Neural crest cell (in vitro differentiated cells): ENCODE results near the gene SIGLEC9. TPM values are rescaled to one million over a fixed set of nuclear protein-coding genes. Genes with fewer than 3 reads are reported as not detected.
"Not testable (repeated sequence)": the region's sequence is repeated elsewhere in the genome, so short reads cannot be mapped to it uniquely, and the experiment has no call there.

Source experiments
- DNase-seq: peaks from one replicate; pipeline ENCODE4 v3.0.0; 2021; ENCODE audit warnings: low read depth, mixed read lengths, low spot score
- H3K27ac Mint-ChIP-seq: one replicate; pipeline ENCODE4 v1.8.0; 2021; ENCODE audit warnings: mild to moderate bottlenecking, mixed read lengths; ENCODE audit not compliant: unreplicated experiment
- H3K27me3 Mint-ChIP-seq: 2 replicates; pipeline ENCODE4 v1.8.0; 2021; ENCODE audit warnings: low read depth, mild to moderate bottlenecking, mixed read lengths
- H3K36me3 Mint-ChIP-seq: 2 replicates; pipeline ENCODE4 v1.8.0; 2021; ENCODE audit warnings: low read depth, mild to moderate bottlenecking, mixed read lengths
- H3K4me1 Mint-ChIP-seq: 2 replicates; pipeline ENCODE4 v1.8.0; 2021; ENCODE audit warnings: mixed read lengths
- H3K4me3 Mint-ChIP-seq: one replicate; pipeline ENCODE4 v1.8.0; 2021; ENCODE audit warnings: mild to moderate bottlenecking, mixed read lengths
- H3K9me3 Mint-ChIP-seq: 2 replicates; pipeline ENCODE4 v1.8.0; 2021; ENCODE audit warnings: mixed read lengths
- total RNA-seq: library from RNA; stranded (reverse); gene quantifications from 2 replicates; pipeline ENCODE4 v1.2.1, GENCODE V29; 2021
- TF ChIP-seq, protein P1 (sequence below): fragments of 200-600 bp; sonication (generic); conservative IDR thresholded peaks from 2 replicates; pipeline ENCODE4 v1.5.0; 2021; ENCODE audit warnings: antibody characterized with exemption, mild to moderate bottlenecking

The SIGLEC9 gene
- total RNA-seq, 1 donor from 2014 or later, result not detected

GRCh38 chr19:51139299-51140014 is 14.8 kb downstream of the SIGLEC9 start:
- Mint-ChIP-seq H3K27ac (no peak overlapping the region), H3K4me1 (peaks cover 11% of the 10 kb centered on the region), H3K36me3 (peaks cover 2% of the 10 kb centered on the region), H3K9me3 (peaks cover 6% of the 10 kb centered on the region), H3K27me3 (peaks cover 33% of the 10 kb centered on the region), H3K4me3 (no peak overlapping the region)
- TF ChIP-seq, protein P1, sequence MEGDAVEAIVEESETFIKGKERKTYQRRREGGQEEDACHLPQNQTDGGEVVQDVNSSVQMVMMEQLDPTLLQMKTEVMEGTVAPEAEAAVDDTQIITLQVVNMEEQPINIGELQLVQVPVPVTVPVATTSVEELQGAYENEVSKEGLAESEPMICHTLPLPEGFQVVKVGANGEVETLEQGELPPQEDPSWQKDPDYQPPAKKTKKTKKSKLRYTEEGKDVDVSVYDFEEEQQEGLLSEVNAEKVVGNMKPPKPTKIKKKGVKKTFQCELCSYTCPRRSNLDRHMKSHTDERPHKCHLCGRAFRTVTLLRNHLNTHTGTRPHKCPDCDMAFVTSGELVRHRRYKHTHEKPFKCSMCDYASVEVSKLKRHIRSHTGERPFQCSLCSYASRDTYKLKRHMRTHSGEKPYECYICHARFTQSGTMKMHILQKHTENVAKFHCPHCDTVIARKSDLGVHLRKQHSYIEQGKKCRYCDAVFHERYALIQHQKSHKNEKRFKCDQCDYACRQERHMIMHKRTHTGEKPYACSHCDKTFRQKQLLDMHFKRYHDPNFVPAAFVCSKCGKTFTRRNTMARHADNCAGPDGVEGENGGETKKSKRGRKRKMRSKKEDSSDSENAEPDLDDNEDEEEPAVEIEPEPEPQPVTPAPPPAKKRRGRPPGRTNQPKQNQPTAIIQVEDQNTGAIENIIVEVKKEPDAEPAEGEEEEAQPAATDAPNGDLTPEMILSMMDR, result no peak
- no peak for DNase-seq

DNA sequence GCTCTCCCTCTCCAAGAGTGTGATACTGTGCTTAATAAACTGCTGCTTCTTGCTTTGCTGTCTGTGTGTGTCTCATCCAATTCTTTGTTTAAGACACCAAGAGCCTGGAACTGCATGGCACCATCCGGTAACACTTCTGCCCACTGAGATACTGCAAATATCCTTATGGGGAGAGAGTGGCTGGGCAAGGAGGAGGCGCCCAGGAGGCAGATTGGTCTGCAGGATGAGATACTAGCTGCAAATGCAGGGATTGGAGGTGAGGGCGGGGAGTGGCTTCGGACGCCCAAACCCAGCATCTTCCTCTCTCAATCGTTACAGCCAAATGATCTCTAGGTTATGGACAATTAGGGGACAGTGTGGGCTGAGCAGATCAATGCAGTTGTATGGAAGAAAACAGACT is 15.7 kb downstream of the SIGLEC9 start:
- peaks cover 30% of the 10 kb centered on the region for H3K27me3 Mint-ChIP-seq

DNA sequence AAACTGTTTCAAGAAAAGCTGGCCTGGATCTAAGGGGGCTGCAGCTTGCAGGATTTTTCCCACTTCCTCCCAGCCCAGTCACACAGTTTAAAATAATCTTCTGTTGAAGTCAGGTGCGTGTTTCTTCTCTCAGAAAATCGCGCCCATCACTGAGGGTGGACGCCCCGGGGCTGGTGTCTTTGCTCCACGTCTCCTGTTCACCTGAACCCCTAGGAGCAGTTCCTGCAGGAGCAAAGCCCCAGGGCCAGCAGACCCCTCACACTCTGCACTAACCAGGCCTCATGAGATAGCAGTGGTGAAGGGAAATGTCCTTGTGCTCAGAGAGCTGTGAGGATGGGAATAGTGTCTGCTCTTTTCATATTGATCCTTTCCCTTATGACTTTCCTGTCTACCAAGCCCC is 16.5 kb downstream of the SIGLEC9 start:
- Mint-ChIP-seq H3K4me3 (no peak overlapping the region), H3K36me3 (no peaks in the 10 kb centered on the region), H3K9me3 (no peaks in the 10 kb centered on the region), H3K4me1 (peaks cover 11% of the 10 kb centered on the region), H3K27me3 (peaks cover 26% of the 10 kb centered on the region), H3K27ac (no peak overlapping the region)
- DNase-seq, result no peak
- TF ChIP-seq, protein P1, result no peak

More for the DNA sequence above, 15.7 kb downstream of the SIGLEC9 start:
- Mint-ChIP-seq H3K27ac (no peak overlapping the region), H3K36me3 (no peaks in the 10 kb centered on the region), H3K4me1 (peaks cover 11% of the 10 kb centered on the region), H3K4me3 (no peak overlapping the region), H3K9me3 (no peaks in the 10 kb centered on the region)
- DNase-seq, result no peak
- TF ChIP-seq, protein P1, result no peak

GRCh38 chr19:51142119-51142518 is 17.4 kb downstream of the SIGLEC9 start, which contains the start of gene SIGLEC7:
TSS of gene SIGLEC7 (plus strand) at chr19:51142301. CDS start at chr19:51142370, 69 bp downstream.
- Mint-ChIP-seq H3K4me1 (peaks cover 11% of the 10 kb centered on the region), H3K36me3 (no peaks in the 10 kb centered on the region), H3K27me3 (peaks cover 24% of the 10 kb centered on the region), H3K4me3 (no peak within 1 kb of the TSS), H3K27ac (no peak within 1 kb of the TSS), H3K9me3 (no peaks in the 10 kb centered on the region)
- DNase-seq, result no peak
- TF ChIP-seq, protein P1, result no peak

DNA sequence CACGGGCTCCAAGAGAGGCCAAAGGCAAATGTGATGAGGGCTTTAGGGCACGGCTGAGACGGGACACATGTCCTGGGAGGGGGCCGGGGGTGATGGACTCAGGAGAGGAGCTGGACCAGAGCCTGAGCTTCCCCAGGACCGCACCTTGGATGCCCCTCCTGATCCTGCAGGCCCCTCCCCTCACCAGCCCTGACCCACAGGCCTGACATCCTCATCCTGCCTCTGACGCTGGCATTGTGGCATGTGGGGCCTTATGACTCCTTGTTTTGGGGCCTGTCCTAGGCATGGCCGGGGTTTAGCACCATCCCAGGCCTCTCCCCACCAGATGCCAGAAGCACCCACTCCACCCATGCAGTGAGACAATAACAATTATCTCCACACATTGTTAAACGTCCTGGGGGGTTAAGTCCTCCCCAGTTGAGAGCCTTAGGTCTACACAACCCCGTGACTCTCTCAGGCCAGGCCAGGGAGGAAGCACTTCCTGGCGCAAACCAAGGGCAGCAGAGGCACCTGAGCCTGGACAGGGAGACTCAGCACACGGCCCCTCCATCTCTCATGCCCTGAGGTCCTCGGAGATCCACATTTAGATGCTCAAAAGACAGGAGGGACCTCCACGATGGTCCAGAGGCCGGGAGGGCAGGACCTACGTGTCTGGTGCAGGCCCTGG is 18.2 kb downstream of the SIGLEC9 start:
- not testable (repeated sequence) for DNase-seq, H3K9me3 Mint-ChIP-seq, H3K27ac Mint-ChIP-seq, H3K36me3 Mint-ChIP-seq, H3K4me3 Mint-ChIP-seq
- H3K4me1 Mint-ChIP-seq, result peaks cover 11% of the 10 kb centered on the region
- peaks cover 22% of the 10 kb centered on the region for H3K27me3 Mint-ChIP-seq

DNA sequence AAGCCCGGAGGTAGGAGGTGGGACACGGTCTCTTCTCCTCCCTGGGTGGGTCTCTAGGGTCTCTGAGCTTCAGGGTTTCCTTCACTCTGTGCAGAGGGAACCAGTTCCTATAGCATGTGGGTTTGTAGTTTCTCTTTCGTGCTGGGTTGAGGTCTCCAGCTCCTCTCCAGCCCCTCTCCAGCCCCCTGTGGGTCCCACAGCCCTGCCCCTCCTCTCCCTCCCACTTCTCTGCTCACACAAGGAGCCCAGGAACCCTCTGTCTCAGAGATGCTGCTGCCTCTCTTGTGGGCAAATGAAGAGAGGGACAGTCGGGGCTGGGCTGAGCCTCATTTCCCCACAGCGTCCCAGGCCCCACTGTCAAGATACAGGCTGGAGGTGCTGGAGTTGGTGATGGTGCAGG is 18.8 kb downstream of the SIGLEC9 start:
- H3K27me3 Mint-ChIP-seq, result peaks cover 25% of the 10 kb centered on the region
- TF ChIP-seq, protein P1, result no peak
- H3K9me3 Mint-ChIP-seq, result no peaks in the 10 kb centered on the region
- H3K4me3 Mint-ChIP-seq, result no peak overlapping the region
- H3K36me3 Mint-ChIP-seq, result no peaks in the 10 kb centered on the region
- no peak for DNase-seq
- H3K27ac Mint-ChIP-seq, result no peak overlapping the region
- H3K4me1 Mint-ChIP-seq, result peaks cover 11% of the 10 kb centered on the region
